ENCODE measurements around the gene GLP1R.
"Not testable (repeated sequence)": the region's sequence is repeated elsewhere in the genome, so short reads cannot be mapped to it uniquely, and the experiment has no call there.

Gene GLP1R

GRCh38 chr6:39088331-39088730, 39.8 kb downstream of the GLP1R start:
- DNase-seq = no peak

GRCh38 chr6:39090036-39090435, 41.5 kb downstream of the GLP1R start:
- DNase-seq = no peak

GRCh38 chr6:39091220-39091619, 42.6 kb downstream of the GLP1R start:
- no peak for DNase-seq

GRCh38 chr6:39092124-39092523, 43.5 kb downstream of the GLP1R start:
- no peak for DNase-seq

- no peak for DNase-seq
Observed at GRCh38 chr6:39093149-39093708, 44.6 kb downstream of the GLP1R start.

GRCh38 chr6:39095578-39095977, 47.0 kb downstream of the GLP1R start:
- no peak for DNase-seq

- peak in 2 of 6 experiments; percentile 12 to 20 for DNase-seq
Observed at GRCh38 chr6:39100358-39100757, 51.8 kb downstream of the GLP1R start.

GRCh38 chr6:39102071-39102820, 53.7 kb downstream of the GLP1R start:
- DNase-seq = peak in 2 of 6 experiments; percentile 4 to 5

GRCh38 chr6:39102821-39103136, 54.2 kb downstream of the GLP1R start:
- no peak for DNase-seq

- no peak for DNase-seq
Observed at GRCh38 chr6:39104528-39104927, 55.9 kb downstream of the GLP1R start.

- no peak for DNase-seq
Observed at GRCh38 chr6:39107034-39107433, 58.5 kb downstream of the GLP1R start.

GRCh38 chr6:39107641-39108040, 59.1 kb downstream of the GLP1R start:
- DNase-seq = no peak

- no peak for DNase-seq
Observed at GRCh38 chr6:39108041-39108839, 59.7 kb downstream of the GLP1R start.

GRCh38 chr6:39111280-39111679, 62.7 kb downstream of the GLP1R start:
- DNase-seq = peak in 3 of 6 experiments; percentile 14 to 38 (median 18)

GRCh38 chr6:39113788-39114187, 65.2 kb downstream of the GLP1R start:
- DNase-seq = no peak

- DNase-seq = peak in 1 of 6 experiments; percentile 37
Observed at GRCh38 chr6:39114388-39114703, 65.8 kb downstream of the GLP1R start.

GRCh38 chr6:39114704-39115599, 66.4 kb downstream of the GLP1R start, which contains the start of gene SAYSD1:
TSS of gene SAYSD1 (minus strand) at chr6:39115186. CDS start at chr6:39115089, 97 bp downstream.
- peak; percentile 80 to 94 (median 86) for DNase-seq

- DNase-seq = no peak
Observed at GRCh38 chr6:39118921-39119320, 70.3 kb downstream of the GLP1R start.

GRCh38 chr6:39124114-39124513, 75.5 kb downstream of the GLP1R start:
- no peak for DNase-seq

GRCh38 chr6:39128106-39128505, 79.5 kb downstream of the GLP1R start:
- DNase-seq = no peak

- DNase-seq = no peak
Observed at GRCh38 chr6:39128832-39129231, 80.3 kb downstream of the GLP1R start.

GRCh38 chr6:39130691-39131090, 82.1 kb downstream of the GLP1R start:
- DNase-seq = no peak

- DNase-seq = not testable (repeated sequence)
Observed at GRCh38 chr6:39134761-39135160, 86.2 kb downstream of the GLP1R start.
